Gastroesophageal sphincter (tissue), 3 donors: ENCODE results near the gene ANO2.

ENCODE experiments used
- CTCF ChIP-seq, 4 experiments: fragments of 200-600 bp in 2 of 4; fragments of 450-650 bp in 2 of 4; sonication (generic) in 1 of 4; IDR thresholded peaks; one replicate each; pipeline ENCODE4 v1.5.1; 2017 to 2019; ENCODE audit warnings: antibody characterized with exemption in 4 of 4, mild to moderate bottlenecking in 2 of 4, moderate library complexity in 2 of 4
- EP300 ChIP-seq: sonication (generic); formaldehyde crosslinking; IDR thresholded peaks from one replicate; pipeline ENCODE4 v1.6.1; 2017; ENCODE audit warnings: antibody characterized with exemption, mild to moderate bottlenecking
- POLR2A ChIP-seq, 2 donors: fragments of 450-650 bp; IDR thresholded peaks; one replicate each; pipeline ENCODE4 v1.6.1; 2017; ENCODE audit warnings: antibody characterized with exemption in 2 of 2, mild to moderate bottlenecking in 2 of 2, moderate library complexity in 1 of 2
- POLR2AphosphoS5 ChIP-seq: sonication (generic); formaldehyde crosslinking; IDR thresholded peaks from one replicate; pipeline ENCODE4 v1.6.1; 2017; ENCODE audit warnings: antibody characterized with exemption

GRCh38 chr12:5514545-5514944, 430.5 kb downstream of the ANO2 start:
- TF ChIP-seq CTCF (IDR thresholded peaks at IDR 0.05) (no peak), POLR2AphosphoS5 (no peak), POLR2A (IDR thresholded peaks at IDR 0.05) (no peak), EP300 (no peak)
